Liver (tissue), 3 donors: ENCODE data around the gene DEDD.

Experiments
- RAD21 ChIP-seq, 2 donors: IDR thresholded peaks; 2 replicates each; pipeline ENCODE4 v1.6.1; 2016; ENCODE audit warnings: antibody characterized with exemption in 2 of 2, mild to moderate bottlenecking in 2 of 2
- SP1 ChIP-seq: IDR thresholded peaks from 2 replicates; pipeline ENCODE4 v1.6.1; 2018; ENCODE audit warnings: antibody characterized with exemption, mild to moderate bottlenecking
- TF ChIP-seq, protein P1 (sequence below): fragments of 150-350 bp; IDR thresholded peaks from 2 replicates; pipeline ENCODE4 v1.5.1; 2017; ENCODE audit warnings: improper control_type of control experiment, low read depth, low read length; ENCODE audit not compliant: missing input control
- TF ChIP-seq, protein P2 (sequence below): IDR thresholded peaks from 2 replicates; pipeline ENCODE4 v1.6.1; 2016; ENCODE audit warnings: antibody characterized with exemption
- donor health status: healthy.
- donor health status: healthy.

DNA sequence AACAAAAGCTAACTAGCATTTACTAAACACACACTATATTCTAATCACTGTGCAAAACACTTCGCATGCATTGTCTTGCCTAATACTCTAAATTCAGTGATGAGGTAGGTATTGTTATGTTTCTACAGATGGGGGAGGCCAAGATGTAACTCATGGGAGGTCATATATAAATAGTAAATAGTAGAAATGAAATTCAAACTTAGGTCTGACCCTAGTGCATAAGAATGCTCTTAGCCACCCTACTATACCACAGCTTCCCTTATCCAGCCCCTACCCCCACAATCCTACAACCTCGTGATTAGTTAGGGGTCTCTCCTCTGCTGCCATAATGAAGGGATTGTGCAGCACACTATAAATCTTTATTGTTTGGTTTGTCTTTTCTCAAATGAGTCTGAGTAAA, 17.9 kb downstream of the DEDD start:
- TF ChIP-seq, protein P1, sequence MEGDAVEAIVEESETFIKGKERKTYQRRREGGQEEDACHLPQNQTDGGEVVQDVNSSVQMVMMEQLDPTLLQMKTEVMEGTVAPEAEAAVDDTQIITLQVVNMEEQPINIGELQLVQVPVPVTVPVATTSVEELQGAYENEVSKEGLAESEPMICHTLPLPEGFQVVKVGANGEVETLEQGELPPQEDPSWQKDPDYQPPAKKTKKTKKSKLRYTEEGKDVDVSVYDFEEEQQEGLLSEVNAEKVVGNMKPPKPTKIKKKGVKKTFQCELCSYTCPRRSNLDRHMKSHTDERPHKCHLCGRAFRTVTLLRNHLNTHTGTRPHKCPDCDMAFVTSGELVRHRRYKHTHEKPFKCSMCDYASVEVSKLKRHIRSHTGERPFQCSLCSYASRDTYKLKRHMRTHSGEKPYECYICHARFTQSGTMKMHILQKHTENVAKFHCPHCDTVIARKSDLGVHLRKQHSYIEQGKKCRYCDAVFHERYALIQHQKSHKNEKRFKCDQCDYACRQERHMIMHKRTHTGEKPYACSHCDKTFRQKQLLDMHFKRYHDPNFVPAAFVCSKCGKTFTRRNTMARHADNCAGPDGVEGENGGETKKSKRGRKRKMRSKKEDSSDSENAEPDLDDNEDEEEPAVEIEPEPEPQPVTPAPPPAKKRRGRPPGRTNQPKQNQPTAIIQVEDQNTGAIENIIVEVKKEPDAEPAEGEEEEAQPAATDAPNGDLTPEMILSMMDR, result no peak
- TF ChIP-seq SP1, result no peak
- TF ChIP-seq, protein P2, sequence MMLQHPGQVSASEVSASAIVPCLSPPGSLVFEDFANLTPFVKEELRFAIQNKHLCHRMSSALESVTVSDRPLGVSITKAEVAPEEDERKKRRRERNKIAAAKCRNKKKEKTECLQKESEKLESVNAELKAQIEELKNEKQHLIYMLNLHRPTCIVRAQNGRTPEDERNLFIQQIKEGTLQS, result no peak
- TF ChIP-seq RAD21 (IDR thresholded peaks at IDR 0.05), result no peak
